Thymus (tissue), 11 donors: ENCODE data around the gene KLHDC7B. TPM values are rescaled to one million over a fixed set of nuclear protein-coding genes. Genes with fewer than 3 reads are reported as not detected.
A peak's percentile ranks its signal among the peaks of the same experiment; 100 is the strongest.

Experiments used
- DNase-seq, 9 donors: peaks; one replicate each; pipeline ENCODE4 v3.0.0-alpha.2; 2013; ENCODE audit warnings: low spot score in 9 of 9, low read depth in 6 of 9, missing footprints in 1 of 9
- H3K27ac ChIP-seq, 2 donors: one replicate each; pipeline ENCODE4 v1.5.1; 2013; ENCODE audit warnings: control low read depth in 1 of 2, low read depth in 1 of 2, low read length in 1 of 2, mild to moderate bottlenecking in 1 of 2, moderate library complexity in 1 of 2
- H3K27me3 ChIP-seq, 2 donors: one replicate each; pipeline ENCODE4 v1.5.1; 2013; ENCODE audit warnings: low read length in 1 of 2; ENCODE audit not compliant: control insufficient read depth in 2 of 2, insufficient read depth in 1 of 2
- H3K36me3 ChIP-seq, 2 donors: one replicate each; pipeline ENCODE4 v1.5.1; 2013; ENCODE audit warnings: low read length in 1 of 2, mild to moderate bottlenecking in 1 of 2, moderate library complexity in 1 of 2; ENCODE audit not compliant: control insufficient read depth in 2 of 2, insufficient read depth in 2 of 2
- H3K4me1 ChIP-seq, 2 donors: one replicate each; pipeline ENCODE4 v1.5.1; 2013; ENCODE audit warnings: low read length in 2 of 2; ENCODE audit not compliant: control insufficient read depth in 2 of 2, insufficient read depth in 2 of 2
- H3K4me3 ChIP-seq, 2 donors: one replicate each; pipeline ENCODE4 v1.5.1; 2013; ENCODE audit warnings: low read length in 2 of 2, control low read depth in 1 of 2, mild to moderate bottlenecking in 1 of 2
- H3K9me3 ChIP-seq, 2 donors: one replicate each; pipeline ENCODE4 v1.5.1; 2013; ENCODE audit warnings: low read length in 1 of 2, mild to moderate bottlenecking in 1 of 2; ENCODE audit not compliant: control insufficient read depth in 2 of 2, insufficient read depth in 1 of 2
- WGBS: extraction: QIAGEN DNeasy Blood & Tissue Kit; methylation state at CpG from one replicate; pipeline ENCODE4 v1.1.7; 2013; 5-methylcytosine and 5-hydroxymethylcytosine counted together
- polyA plus RNA-seq: library from polyadenylated mRNA; stranded (reverse); fragments of 200-250 nt; gene quantifications from one replicate; pipeline ENCODE4 v1.2.3, GENCODE V29; 2013
- total RNA-seq: library from RNA; stranded (reverse); fragments of 120-200 nt; gene quantifications from one replicate; pipeline ENCODE4 v1.2.4, GENCODE V29; 2013
- donor health status: healthy.

KLHDC7B gene
- total and polyA plus RNA-seq, 2 donors: 6.0 to 23.4 TPM

- 52% methylated on average over 17 of the region's 17 CpGs for WGBS
- Histone ChIP-seq H3K27me3 (peaks cover 2 to 35% of the 10 kb centered on the region in 2 donors), H3K4me3 (peak overlapping the region; percentile 47 to 50), H3K4me1 (peaks cover 3 to 6% of the 10 kb centered on the region in 2 donors), H3K27ac (no peak overlapping the region), H3K9me3 (no peaks in the 10 kb centered on the region), H3K36me3 (peaks cover 0 to 2% of the 10 kb centered on the region in 2 donors)
- DNase-seq: no peak
Observed at GRCh38 chr22:50563413-50564160, 17.9 kb downstream of the KLHDC7B start.

- peaks cover 2 to 31% of the 10 kb centered on the region in 2 donors for H3K27me3 ChIP-seq
- H3K4me1 ChIP-seq: peaks cover 3 to 6% of the 10 kb centered on the region in 2 donors
- 94% methylated on average over 11 of the region's 11 CpGs for WGBS
- no peak overlapping the region for H3K27ac ChIP-seq
- H3K4me3 ChIP-seq: no peak overlapping the region
- no peaks in the 10 kb centered on the region for H3K9me3 ChIP-seq
- DNase-seq: no peak
- H3K36me3 ChIP-seq: peaks cover 3% of the 10 kb centered on the region in 2 donors
Observed at GRCh38 chr22:50564289-50564688, 18.6 kb downstream of the KLHDC7B start.

GRCh38 chr22:50567721-50568252, 22.1 kb downstream of the KLHDC7B start:
- 96% methylated on average over 7 of the region's 7 CpGs for WGBS
- no peak for DNase-seq
- no peak overlapping the region for H3K4me3 ChIP-seq
- no peak overlapping the region for H3K27ac ChIP-seq
- peaks cover 3 to 6% of the 10 kb centered on the region in 2 donors for H3K4me1 ChIP-seq
- H3K27me3 ChIP-seq: peaks cover 0 to 20% of the 10 kb centered on the region in 2 donors
- H3K9me3 ChIP-seq: no peaks in the 10 kb centered on the region
- peaks cover 11 to 20% of the 10 kb centered on the region in 2 donors for H3K36me3 ChIP-seq

- Histone ChIP-seq H3K4me3 (no peak overlapping the region), H3K27ac (no peak overlapping the region), H3K27me3 (peaks cover 0 to 12% of the 10 kb centered on the region in 2 donors), H3K4me1 (peaks cover under 1% of the 10 kb centered on the region in 2 donors), H3K9me3 (no peaks in the 10 kb centered on the region), H3K36me3 (peaks cover 16 to 28% of the 10 kb centered on the region in 2 donors)
- DNase-seq: no peak
- 95% methylated on average over 7 of the region's 7 CpGs for WGBS
Observed at GRCh38 chr22:50568626-50569025, 22.9 kb downstream of the KLHDC7B start.

GRCh38 chr22:50569041-50569459, 23.4 kb downstream of the KLHDC7B start:
- Histone ChIP-seq H3K27me3 (peaks cover 0 to 8% of the 10 kb centered on the region in 2 donors), H3K27ac (no peak overlapping the region), H3K36me3 (peaks cover 16 to 28% of the 10 kb centered on the region in 2 donors), H3K9me3 (no peaks in the 10 kb centered on the region), H3K4me1 (no peaks in the 10 kb centered on the region), H3K4me3 (no peak overlapping the region)
- DNase-seq: no peak
- WGBS: 97% methylated on average over 8 of the region's 8 CpGs

GRCh38 chr22:50569896-50570535, 24.3 kb downstream of the KLHDC7B start:
- H3K9me3 ChIP-seq: no peaks in the 10 kb centered on the region
- 97% methylated on average over 13 of the region's 13 CpGs for WGBS

GRCh38 chr22:50570861-50571260, 25.2 kb downstream of the KLHDC7B start:
- H3K27me3 ChIP-seq: no peaks in the 10 kb centered on the region
- no peak for DNase-seq
- no peaks in the 10 kb centered on the region for H3K9me3 ChIP-seq
- no peak overlapping the region for H3K27ac ChIP-seq
- 98% methylated on average over 12 of the region's 12 CpGs for WGBS
- H3K4me1 ChIP-seq: no peaks in the 10 kb centered on the region
- H3K36me3 ChIP-seq: peaks cover 16 to 28% of the 10 kb centered on the region in 2 donors
- H3K4me3 ChIP-seq: no peak overlapping the region

More at GRCh38 chr22:50569896-50570535, 24.3 kb downstream of the KLHDC7B start:
- DNase-seq: no peak
- Histone ChIP-seq H3K4me3 (no peak overlapping the region), H3K27me3 (peaks cover 0 to 3% of the 10 kb centered on the region in 2 donors), H3K4me1 (no peaks in the 10 kb centered on the region), H3K36me3 (peaks cover 16 to 28% of the 10 kb centered on the region in 2 donors), H3K27ac (no peak overlapping the region)

GRCh38 chr22:50571264-50572175, 25.8 kb downstream of the KLHDC7B start:
- WGBS: 97% methylated on average over 26 of the region's 26 CpGs
- H3K27me3 ChIP-seq: peaks cover 0 to under 1% of the 10 kb centered on the region in 2 donors

More at GRCh38 chr22:50571264-50572175, 25.8 kb downstream of the KLHDC7B start:
- H3K4me3 ChIP-seq: no peak overlapping the region
- H3K36me3 ChIP-seq: peaks cover 16 to 28% of the 10 kb centered on the region in 2 donors
- H3K4me1 ChIP-seq: no peaks in the 10 kb centered on the region
- no peak for DNase-seq
- H3K27ac ChIP-seq: no peak overlapping the region
- no peaks in the 10 kb centered on the region for H3K9me3 ChIP-seq
